Adrenal gland (tissue), 5 donors: ENCODE measurements around the gene LEF1.
"Not testable (repeated sequence)": the region's sequence is repeated elsewhere in the genome, so short reads cannot be mapped to it uniquely, and the experiment has no call there.

Source experiments
- POLR2A ChIP-seq, 2 donors: fragments of 450-650 bp; IDR thresholded peaks; one replicate each; pipeline ENCODE4 v1.6.1; 2017; ENCODE audit warnings: antibody characterized with exemption in 2 of 2, mild to moderate bottlenecking in 2 of 2, moderate library complexity in 1 of 2
- TF ChIP-seq, protein P1 (sequence below), 6 experiments: fragments of 450-650 bp in 4 of 6; fragments of 200-600 bp in 2 of 6; sonication (generic) in 1 of 6; IDR thresholded peaks; 1 replicate in 5 of 6; 2 replicates in 1 of 6; pipeline versions ENCODE4 v1.5.1 to v1.8.0; 2016 to 2021; ENCODE audit warnings: antibody characterized with exemption in 6 of 6, mild to moderate bottlenecking in 2 of 6, moderate library complexity in 1 of 6
- donor health status: DM: no; HTN: no; CAD: no.

DNA sequence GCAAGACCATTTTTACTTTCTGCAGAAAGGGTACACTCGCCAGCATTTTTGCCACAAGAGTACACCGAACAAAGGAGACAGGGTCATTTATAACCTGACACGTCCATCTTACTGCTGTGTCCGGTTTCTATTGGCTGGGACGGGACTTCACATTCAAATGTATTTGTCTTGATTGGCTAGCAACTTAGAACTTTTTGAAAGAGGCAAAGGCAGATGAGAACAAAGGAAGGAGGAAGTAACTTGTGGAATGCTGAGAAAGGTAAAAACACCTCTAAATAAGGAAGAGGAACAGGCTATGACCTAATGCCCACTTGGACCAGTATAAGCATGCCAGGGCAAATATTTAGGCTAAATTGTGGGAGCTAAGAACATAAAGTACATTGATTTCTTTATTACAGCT, 156.3 kb downstream of the LEF1 start:
- TF ChIP-seq, protein P1, sequence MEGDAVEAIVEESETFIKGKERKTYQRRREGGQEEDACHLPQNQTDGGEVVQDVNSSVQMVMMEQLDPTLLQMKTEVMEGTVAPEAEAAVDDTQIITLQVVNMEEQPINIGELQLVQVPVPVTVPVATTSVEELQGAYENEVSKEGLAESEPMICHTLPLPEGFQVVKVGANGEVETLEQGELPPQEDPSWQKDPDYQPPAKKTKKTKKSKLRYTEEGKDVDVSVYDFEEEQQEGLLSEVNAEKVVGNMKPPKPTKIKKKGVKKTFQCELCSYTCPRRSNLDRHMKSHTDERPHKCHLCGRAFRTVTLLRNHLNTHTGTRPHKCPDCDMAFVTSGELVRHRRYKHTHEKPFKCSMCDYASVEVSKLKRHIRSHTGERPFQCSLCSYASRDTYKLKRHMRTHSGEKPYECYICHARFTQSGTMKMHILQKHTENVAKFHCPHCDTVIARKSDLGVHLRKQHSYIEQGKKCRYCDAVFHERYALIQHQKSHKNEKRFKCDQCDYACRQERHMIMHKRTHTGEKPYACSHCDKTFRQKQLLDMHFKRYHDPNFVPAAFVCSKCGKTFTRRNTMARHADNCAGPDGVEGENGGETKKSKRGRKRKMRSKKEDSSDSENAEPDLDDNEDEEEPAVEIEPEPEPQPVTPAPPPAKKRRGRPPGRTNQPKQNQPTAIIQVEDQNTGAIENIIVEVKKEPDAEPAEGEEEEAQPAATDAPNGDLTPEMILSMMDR (IDR thresholded peaks at IDR 0.05) = not testable (repeated sequence)
- not testable (repeated sequence) for TF ChIP-seq POLR2A (IDR thresholded peaks at IDR 0.05)
